Thyroid gland (tissue), 4 donors: ENCODE results near the gene TCHP. TPM values are rescaled to one million over a fixed set of nuclear protein-coding genes. Genes with fewer than 3 reads are reported as not detected.

ENCODE experiments used
- DNase-seq, 2 donors: peaks; one replicate each; pipeline ENCODE4 v3.0.0-alpha.2; 2019
- H3K27ac ChIP-seq, 3 donors: fragments of 200-600 bp; sonication (generic); 1 replicate in 2 of 3; 2 replicates in 1 of 3; pipeline ENCODE4 v1.5.1; 2016 to 2019; ENCODE audit warnings: mild to moderate bottlenecking in 1 of 3, moderate library complexity in 1 of 3
- H3K27me3 ChIP-seq: fragments of 200-600 bp; sonication (generic); one replicate; pipeline ENCODE4 v1.5.1; 2019
- H3K36me3 ChIP-seq, 2 donors: fragments of 200-600 bp; sonication (generic); one replicate each; pipeline ENCODE4 v1.5.1; 2016 to 2019
- H3K4me1 ChIP-seq, 2 donors: fragments of 200-600 bp; sonication (generic); one replicate each; pipeline ENCODE4 v1.5.1; 2017 to 2019
- H3K4me3 ChIP-seq, 3 donors: fragments of 200-600 bp; sonication (generic); replicated peaks in 1 of 3; 1 replicate in 2 of 3; 2 replicates in 1 of 3; pipeline ENCODE4 v1.5.1; 2016; ENCODE audit warnings: mild to moderate bottlenecking in 1 of 3
- H3K9me3 ChIP-seq: fragments of 200-600 bp; sonication (generic); one replicate; pipeline ENCODE4 v1.5.1; 2017
- POLR2A ChIP-seq, 2 donors: fragments of 450-650 bp; IDR thresholded peaks; one replicate each; pipeline ENCODE4 v1.6.1; 2017; ENCODE audit warnings: antibody characterized with exemption in 2 of 2, mild to moderate bottlenecking in 2 of 2, moderate library complexity in 1 of 2
- WGBS, 2 donors: methylation state at CpG; one replicate each; pipeline ENCODE4 v1.1.5; 2017; 5-methylcytosine and 5-hydroxymethylcytosine counted together
- intact Hi-C: fragments of 100-400 bp; cut with DNase I; formaldehyde crosslinking; loops from one replicate; pipeline ENCODE4 v1.15.1; 2023
- total RNA-seq, 4 donors: library from RNA; depleted of rRNA; stranded (reverse); fragments of >200 nt; gene quantifications; one replicate each; pipeline ENCODE4 v1.2.3, GENCODE V29; 2016
- TF ChIP-seq, protein P1 (sequence below), 6 experiments: fragments of 200-600 bp in 3 of 6; fragments of 450-650 bp in 3 of 6; sonication (generic) in 3 of 6; IDR thresholded peaks; one replicate each; pipeline ENCODE4 v1.5.1; 2016 to 2019; ENCODE audit warnings: antibody characterized with exemption in 6 of 6, mild to moderate bottlenecking in 2 of 6, inconsistent platforms in 1 of 6, moderate library complexity in 1 of 6

Gene TCHP
- total RNA-seq, 4 donors from 2014 or later, result 16.4 to 25.8 (median 24.3) TPM

DNA sequence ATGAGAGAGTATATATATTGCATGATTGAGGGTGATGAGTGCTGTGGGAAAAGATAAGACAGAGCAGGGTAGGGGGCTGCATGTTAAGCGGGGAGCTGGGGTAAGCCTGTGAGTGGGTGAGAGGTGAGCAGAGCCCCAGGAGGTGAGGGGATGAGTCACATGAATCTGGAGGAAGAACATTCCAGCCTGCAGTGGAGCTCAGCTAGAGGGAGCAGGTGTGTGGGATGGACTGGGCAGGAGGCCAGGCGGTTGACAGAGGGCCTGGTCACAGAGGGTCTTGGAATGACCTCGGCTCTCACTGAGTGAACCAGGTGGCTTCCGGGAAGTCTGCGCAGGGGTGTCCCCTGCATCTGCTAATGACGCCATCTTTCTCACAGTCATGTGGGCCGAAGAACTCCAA lies 51.7 kb downstream of the TCHP start:
- DNase-seq, result peak; percentile 86 to 87
- H3K27me3 ChIP-seq, result no peaks in the 10 kb centered on the region
- H3K4me1 ChIP-seq, result peaks cover 46 to 54% of the 10 kb centered on the region in 2 donors
- WGBS, 2 donors, result 68 to 73% methylated on average over 7 of the region's 7 CpGs
- H3K27ac ChIP-seq, result peak overlapping the region; percentile 4 to 93 (median 90)
- intact Hi-C loops, result no loop called here
- no peak overlapping the region for H3K4me3 ChIP-seq
- no peaks in the 10 kb centered on the region for H3K9me3 ChIP-seq
- peaks cover 23 to 29% of the 10 kb centered on the region in 2 donors for H3K36me3 ChIP-seq
- TF ChIP-seq, protein P1, sequence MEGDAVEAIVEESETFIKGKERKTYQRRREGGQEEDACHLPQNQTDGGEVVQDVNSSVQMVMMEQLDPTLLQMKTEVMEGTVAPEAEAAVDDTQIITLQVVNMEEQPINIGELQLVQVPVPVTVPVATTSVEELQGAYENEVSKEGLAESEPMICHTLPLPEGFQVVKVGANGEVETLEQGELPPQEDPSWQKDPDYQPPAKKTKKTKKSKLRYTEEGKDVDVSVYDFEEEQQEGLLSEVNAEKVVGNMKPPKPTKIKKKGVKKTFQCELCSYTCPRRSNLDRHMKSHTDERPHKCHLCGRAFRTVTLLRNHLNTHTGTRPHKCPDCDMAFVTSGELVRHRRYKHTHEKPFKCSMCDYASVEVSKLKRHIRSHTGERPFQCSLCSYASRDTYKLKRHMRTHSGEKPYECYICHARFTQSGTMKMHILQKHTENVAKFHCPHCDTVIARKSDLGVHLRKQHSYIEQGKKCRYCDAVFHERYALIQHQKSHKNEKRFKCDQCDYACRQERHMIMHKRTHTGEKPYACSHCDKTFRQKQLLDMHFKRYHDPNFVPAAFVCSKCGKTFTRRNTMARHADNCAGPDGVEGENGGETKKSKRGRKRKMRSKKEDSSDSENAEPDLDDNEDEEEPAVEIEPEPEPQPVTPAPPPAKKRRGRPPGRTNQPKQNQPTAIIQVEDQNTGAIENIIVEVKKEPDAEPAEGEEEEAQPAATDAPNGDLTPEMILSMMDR (IDR thresholded peaks at IDR 0.05), result no peak
- no peak for TF ChIP-seq POLR2A (IDR thresholded peaks at IDR 0.05)

- intact Hi-C loops, result no loop called here
- Histone ChIP-seq H3K27me3 (no peaks in the 10 kb centered on the region), H3K27ac (peak overlapping the region; percentile 10 to 93 (median 90)), H3K4me1 (peaks cover 40 to 49% of the 10 kb centered on the region in 2 donors), H3K4me3 (no peak overlapping the region), H3K9me3 (no peaks in the 10 kb centered on the region), H3K36me3 (peaks cover 23 to 29% of the 10 kb centered on the region in 2 donors)
- no peak for DNase-seq
- 90 to 96% methylated on average over 11 of the region's 11 CpGs for WGBS, 2 donors
- TF ChIP-seq, protein P1 (IDR thresholded peaks at IDR 0.05), result no peak
- TF ChIP-seq POLR2A (IDR thresholded peaks at IDR 0.05), result no peak
Measured at GRCh38 chr12:109952160-109952858, 52.2 kb downstream of the TCHP start.

DNA sequence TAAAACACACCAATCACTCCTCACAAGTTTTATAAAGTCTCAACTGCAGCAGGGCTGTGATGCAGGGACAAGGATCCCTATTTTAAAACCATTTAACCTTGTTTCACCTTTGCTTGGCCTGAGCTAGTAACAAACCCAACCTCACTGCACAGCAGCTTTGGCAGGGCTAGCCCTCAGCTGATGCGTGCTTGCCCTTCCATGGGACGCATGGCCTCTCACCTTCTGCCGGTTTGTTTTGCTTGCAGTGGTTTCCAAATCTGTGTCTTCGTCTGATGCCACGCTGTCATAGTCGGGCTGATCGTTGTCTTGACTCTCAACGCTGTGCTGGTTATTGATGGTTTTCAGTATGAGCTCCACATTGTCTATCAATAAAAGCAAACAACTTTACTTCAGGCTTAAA lies 52.8 kb downstream of the TCHP start:
- H3K9me3 ChIP-seq, result no peaks in the 10 kb centered on the region
- peak overlapping the region in 2 of 3 donors; percentile 24 to 93 for H3K27ac ChIP-seq
- H3K4me3 ChIP-seq, result no peak overlapping the region
- no peaks in the 10 kb centered on the region for H3K27me3 ChIP-seq
- 91 to 93% methylated on average over 8 of the region's 8 CpGs for WGBS, 2 donors
- DNase-seq, result no peak
- H3K36me3 ChIP-seq, result peaks cover 23 to 29% of the 10 kb centered on the region in 2 donors
- intact Hi-C loops, result no loop called here
- TF ChIP-seq, protein P1 (IDR thresholded peaks at IDR 0.05), result no peak
- TF ChIP-seq POLR2A (IDR thresholded peaks at IDR 0.05), result no peak
- peaks cover 36 to 43% of the 10 kb centered on the region in 2 donors for H3K4me1 ChIP-seq

- intact Hi-C loops, result no loop called here
- TF ChIP-seq, protein P1 (IDR thresholded peaks at IDR 0.05), result no peak
- TF ChIP-seq POLR2A (IDR thresholded peaks at IDR 0.05), result no peak
- Histone ChIP-seq H3K36me3 (peaks cover 23 to 29% of the 10 kb centered on the region in 2 donors), H3K4me1 (peaks cover 28 to 35% of the 10 kb centered on the region in 2 donors), H3K27me3 (no peaks in the 10 kb centered on the region), H3K4me3 (no peak overlapping the region), H3K27ac (no peak overlapping the region), H3K9me3 (no peaks in the 10 kb centered on the region)
- no peak for DNase-seq
- WGBS, 2 donors, result 91 to 93% methylated on average over 5 of the region's 5 CpGs
Measured at GRCh38 chr12:109953656-109954055, 53.6 kb downstream of the TCHP start.

DNA sequence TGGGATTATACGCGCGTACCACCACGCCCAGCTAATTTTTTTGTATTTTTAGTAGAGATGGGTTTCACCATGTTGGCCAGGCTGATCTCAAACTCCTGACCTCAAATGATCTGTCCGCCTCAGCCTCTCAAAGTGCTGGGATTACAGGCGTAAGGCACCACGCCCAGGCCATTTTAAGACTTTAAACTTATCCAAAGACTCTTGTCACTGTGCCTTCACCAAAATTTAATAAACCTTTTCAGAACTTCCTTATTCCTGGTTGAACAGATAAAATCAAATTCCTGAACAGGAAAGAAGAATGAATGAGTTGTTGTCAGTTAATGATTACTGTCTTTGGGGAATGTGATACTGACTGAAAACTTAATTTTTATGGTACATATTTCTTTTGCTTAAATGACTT lies 58.3 kb downstream of the TCHP start:
- Histone ChIP-seq H3K9me3 (no peaks in the 10 kb centered on the region), H3K4me1 (no peaks in the 10 kb centered on the region), H3K36me3 (peaks cover 16 to 38% of the 10 kb centered on the region in 2 donors), H3K27me3 (no peaks in the 10 kb centered on the region), H3K4me3 (no peak overlapping the region), H3K27ac (no peak overlapping the region)
- intact Hi-C loops, result no loop called here
- no peak for DNase-seq
- 97% methylated on average over 7 of the region's 7 CpGs for WGBS, 2 donors
- no peak for TF ChIP-seq POLR2A (IDR thresholded peaks at IDR 0.05)
- TF ChIP-seq, protein P1 (IDR thresholded peaks at IDR 0.05), result no peak
